SKM-1 (cell line): ENCODE results near the gene CACNA1H.
"Not testable (repeated sequence)": the region's sequence is repeated elsewhere in the genome, so short reads cannot be mapped to it uniquely, and the experiment has no call there.

Source experiments
- DNase-seq: peaks from one replicate; lab custom pipeline; 2025; ENCODE audit not compliant: unreplicated experiment; lab: John Stamatoyannopoulos, UW

CACNA1H gene

GRCh38 chr16:1244881-1245280 is 92.0 kb downstream of the CACNA1H start:
- no peak for DNase-seq

- no peak for DNase-seq
Measured at GRCh38 chr16:1245452-1246020, 92.6 kb downstream of the CACNA1H start.

- not testable (repeated sequence) for DNase-seq
Measured at GRCh38 chr16:1247903-1248537, 95.1 kb downstream of the CACNA1H start.

- DNase-seq, result not testable (repeated sequence)
Measured at GRCh38 chr16:1249031-1249755, 96.3 kb downstream of the CACNA1H start.

- not testable (repeated sequence) for DNase-seq
Measured at GRCh38 chr16:1253701-1254364, 100.9 kb downstream of the CACNA1H start.

- DNase-seq, result not testable (repeated sequence)
Measured at GRCh38 chr16:1254821-1255220, 101.9 kb downstream of the CACNA1H start.

- DNase-seq, result not testable (repeated sequence)
Measured at GRCh38 chr16:1255276-1256122, 102.6 kb downstream of the CACNA1H start, which contains the start of gene TPSD1. Gene TPSD1 (plus strand): TSS chr16:1256069. CDS start chr16:1256281, 212 bp downstream.

GRCh38 chr16:1256296-1256873 is 103.5 kb downstream of the CACNA1H start:
- DNase-seq, result not testable (repeated sequence)

GRCh38 chr16:1256874-1257322 is 104.0 kb downstream of the CACNA1H start:
- DNase-seq, result no peak

GRCh38 chr16:1257561-1258224 is 104.8 kb downstream of the CACNA1H start:
- DNase-seq, result no peak

- DNase-seq, result no peak
Measured at GRCh38 chr16:1258225-1258600, 105.3 kb downstream of the CACNA1H start.

- no peak for DNase-seq
Measured at GRCh38 chr16:1258906-1259759, 106.2 kb downstream of the CACNA1H start.

GRCh38 chr16:1259760-1260068 is 106.8 kb downstream of the CACNA1H start:
- DNase-seq, result no peak

- no peak for DNase-seq
Measured at GRCh38 chr16:1260101-1260680, 107.3 kb downstream of the CACNA1H start.

GRCh38 chr16:1261131-1261892 is 108.4 kb downstream of the CACNA1H start:
- no peak for DNase-seq

- DNase-seq, result no peak
Measured at GRCh38 chr16:1262210-1262845, 109.4 kb downstream of the CACNA1H start.

- DNase-seq, result no peak
Measured at GRCh38 chr16:1262846-1263221, 109.9 kb downstream of the CACNA1H start.
